Mesendoderm (in vitro differentiated cells): ENCODE results near the gene RRP7A. TPM values are rescaled to one million over a fixed set of nuclear protein-coding genes. Genes with fewer than 3 reads are reported as not detected.
A peak's percentile ranks its signal among the peaks of the same experiment; 100 is the strongest.

Source experiments
- DNase-seq: peaks from one replicate; pipeline ENCODE4 v3.0.0; 2013
- H2AK5ac ChIP-seq: 2 replicates; pipeline ENCODE4 v1.6.1; 2013; ENCODE audit warnings: low read length, inconsistent platforms
- H2BK120ac ChIP-seq: 2 replicates; pipeline ENCODE4 v1.6.1; 2013; ENCODE audit warnings: low read depth, mild to moderate bottlenecking, low read length, moderate library complexity, mixed read lengths
- H2BK15ac ChIP-seq: replicated peaks from 2 replicates; pipeline ENCODE4 v1.6.1; 2013; ENCODE audit warnings: low read depth, mild to moderate bottlenecking, moderate library complexity
- H2BK5ac ChIP-seq: 2 replicates; pipeline ENCODE4 v1.6.1; 2013; ENCODE audit warnings: low read length, inconsistent platforms
- H3K18ac ChIP-seq: 2 replicates; pipeline ENCODE4 v1.6.1; 2013; ENCODE audit warnings: mild to moderate bottlenecking, low read length, mixed read lengths
- H3K23ac ChIP-seq: one replicate; pipeline ENCODE4 v1.6.1; 2013; ENCODE audit warnings: low read length
- H3K27ac ChIP-seq: 2 replicates; pipeline ENCODE4 v1.5.1; 2013; ENCODE audit warnings: low read depth, mild to moderate bottlenecking, inconsistent platforms, low read length, moderate library complexity
- H3K27me3 ChIP-seq: 2 replicates; pipeline ENCODE4 v1.6.1; 2013; ENCODE audit warnings: low read length, control low read depth, mild to moderate bottlenecking, inconsistent platforms; ENCODE audit not compliant: insufficient read depth, poor library complexity
- H3K36me3 ChIP-seq: 2 replicates; pipeline ENCODE4 v1.6.1; 2013; ENCODE audit warnings: low read length, inconsistent platforms; ENCODE audit not compliant: control insufficient read depth, insufficient read depth
- H3K4ac ChIP-seq: one replicate; pipeline ENCODE4 v1.6.1; 2013; ENCODE audit warnings: low read depth, mild to moderate bottlenecking, low read length, moderate library complexity
- H3K4me1 ChIP-seq: 2 replicates; pipeline ENCODE4 v1.6.1; 2013; ENCODE audit warnings: low read depth, low read length, inconsistent platforms; ENCODE audit not compliant: control insufficient read depth
- H3K4me2 ChIP-seq: 2 replicates; pipeline ENCODE4 v1.6.1; 2013; ENCODE audit warnings: low read length
- H3K4me3 ChIP-seq: 2 replicates; pipeline ENCODE4 v1.5.1; 2013; ENCODE audit warnings: mild to moderate bottlenecking, low read length
- H3K56ac ChIP-seq: one replicate; pipeline ENCODE4 v1.6.1; 2013; ENCODE audit warnings: low read length
- H3K79me1 ChIP-seq: 2 replicates; pipeline ENCODE4 v1.6.1; 2013; ENCODE audit warnings: low read length, inconsistent platforms
- H3K79me2 ChIP-seq: 2 replicates; pipeline ENCODE4 v1.6.1; 2013; ENCODE audit warnings: mild to moderate bottlenecking, low read length; ENCODE audit not compliant: control insufficient read depth, insufficient read depth
- H3K9ac ChIP-seq: 2 replicates; pipeline ENCODE4 v1.6.1; 2013; ENCODE audit warnings: low read length, inconsistent platforms
- H4K5ac ChIP-seq: one replicate; pipeline ENCODE4 v1.6.1; 2013; ENCODE audit warnings: low read length
- H4K8ac ChIP-seq: one replicate; pipeline ENCODE4 v1.6.1; 2013; ENCODE audit warnings: low read depth, mild to moderate bottlenecking, control low read depth, low read length, moderate library complexity
- WGBS: extraction: QIAGEN DNeasy Blood & Tissue Kit; methylation state at CpG from one replicate; pipeline ENCODE4 v1.1.7; 2013; ENCODE audit warnings: low lambda C conversion rate, missing lambda C conversion rate; ENCODE audit not compliant: insufficient coverage; ENCODE audit errors: extremely low coverage; 5-methylcytosine and 5-hydroxymethylcytosine counted together
- small RNA-seq: library from polyadenylated mRNA; stranded (forward); fragments of <200 nt; extraction: miRNeasy Mini kit (QIAGEN cat#:217004); gene quantifications from one replicate; pipeline ENCODE3, GENCODE V24; 2013; ENCODE audit not compliant: insufficient read depth

The RRP7A gene

DNA sequence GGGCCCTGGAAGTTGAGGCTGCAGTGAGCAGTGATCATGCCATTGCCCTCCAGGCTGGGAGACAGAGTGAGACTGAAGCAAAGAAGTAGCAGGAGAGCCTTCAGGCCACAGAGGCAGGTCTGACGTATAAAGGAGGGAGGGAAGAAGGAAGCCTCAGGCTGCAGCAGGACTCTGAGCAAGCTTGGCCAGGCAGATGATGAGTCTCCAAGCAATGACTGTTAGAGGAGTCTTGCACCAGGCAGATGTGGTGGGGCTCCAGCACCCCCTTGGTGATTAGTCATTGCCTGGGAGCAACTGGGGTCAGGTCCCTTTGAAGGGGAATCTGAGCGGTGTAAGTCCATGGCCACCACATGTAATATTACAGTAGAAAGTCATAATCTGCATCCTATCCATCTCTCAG is 50.8 kb downstream of the RRP7A start:
- no peaks in the 10 kb centered on the region for H3K36me3 ChIP-seq
- H2BK120ac ChIP-seq: no peak overlapping the region
- no peak overlapping the region for H2BK15ac ChIP-seq
- H3K23ac ChIP-seq: no peak overlapping the region
- H3K27ac ChIP-seq: no peak overlapping the region
- no peaks in the 10 kb centered on the region for H3K27me3 ChIP-seq
- H3K79me2 ChIP-seq: no peaks in the 10 kb centered on the region
- no peak overlapping the region for H3K4me2 ChIP-seq
- no peak overlapping the region for H2BK5ac ChIP-seq
- no peak overlapping the region for H2AK5ac ChIP-seq
- H3K9ac ChIP-seq: no peak overlapping the region
- no peak overlapping the region for H3K56ac ChIP-seq
- H4K5ac ChIP-seq: no peak overlapping the region
- H3K79me1 ChIP-seq: no peaks in the 10 kb centered on the region
- H3K18ac ChIP-seq: no peak overlapping the region
- no CpG with 5 or more reads among the region's 2 CpGs for WGBS
- no peak for DNase-seq
- no peak overlapping the region for H4K8ac ChIP-seq
- H3K4me3 ChIP-seq: no peak overlapping the region
- no peaks in the 10 kb centered on the region for H3K4me1 ChIP-seq
- H3K4ac ChIP-seq: no peak overlapping the region

DNA sequence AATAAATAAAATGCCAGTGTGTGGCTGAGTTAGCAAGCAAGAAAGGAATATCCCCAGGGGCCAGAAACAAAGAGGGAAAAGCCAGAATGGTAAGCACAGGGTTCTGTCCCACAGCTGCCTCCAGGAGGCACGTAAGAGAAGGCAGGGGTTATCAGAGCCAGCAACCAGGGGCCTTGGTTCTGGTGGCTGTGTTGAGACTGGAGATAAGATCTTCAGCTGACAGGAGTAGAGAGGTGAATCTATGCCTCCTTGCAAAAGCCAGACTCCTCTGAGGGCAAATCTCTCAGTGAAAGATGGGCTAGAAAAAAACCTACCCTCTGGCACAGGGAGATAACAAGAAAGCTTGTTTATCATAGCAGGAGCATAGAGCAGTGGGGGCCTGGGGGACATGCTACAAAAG is 57.6 kb downstream of the RRP7A start:
- Histone ChIP-seq H3K36me3 (no peaks in the 10 kb centered on the region), H3K27ac (peak overlapping the region; percentile 19), H3K4me2 (no peak overlapping the region), H2BK15ac (no peak overlapping the region), H3K56ac (no peak overlapping the region), H3K23ac (no peak overlapping the region), H3K4me1 (peaks cover 4% of the 10 kb centered on the region), H3K18ac (no peak overlapping the region), H3K9ac (no peak overlapping the region), H3K4me3 (no peak overlapping the region), H2BK120ac (no peak overlapping the region), H2BK5ac (no peak overlapping the region), H4K5ac (no peak overlapping the region), H3K79me1 (no peaks in the 10 kb centered on the region), H4K8ac (no peak overlapping the region), H3K79me2 (no peaks in the 10 kb centered on the region), H2AK5ac (no peak overlapping the region), H3K4ac (no peak overlapping the region), H3K27me3 (no peaks in the 10 kb centered on the region)
- no CpG with 5 or more reads among the region's 1 CpG for WGBS
- peak; percentile 83 for DNase-seq

DNA sequence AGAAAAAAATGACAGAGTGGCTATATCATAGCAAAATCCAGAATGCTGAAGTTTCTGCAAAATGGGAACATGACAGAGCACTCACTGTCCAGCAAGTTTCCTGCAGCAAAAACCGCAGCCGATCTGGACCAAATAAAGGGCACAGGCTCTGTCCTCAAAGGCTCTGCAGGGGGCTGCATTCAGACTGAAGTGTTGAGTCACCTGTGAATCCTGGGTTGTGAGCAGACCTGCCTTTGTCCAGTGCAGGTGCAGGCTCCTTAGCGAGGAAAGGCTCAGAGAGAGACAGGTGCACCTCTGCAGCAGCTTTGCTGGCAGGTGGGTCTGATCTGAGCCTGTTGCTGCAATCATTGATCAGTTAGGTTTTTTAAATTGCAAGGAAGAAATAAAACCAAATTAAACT is 58.1 kb downstream of the RRP7A start:
- Histone ChIP-seq H3K79me1 (no peaks in the 10 kb centered on the region), H3K79me2 (no peaks in the 10 kb centered on the region), H3K18ac (no peak overlapping the region), H3K27me3 (no peaks in the 10 kb centered on the region), H2BK120ac (no peak overlapping the region), H2BK5ac (no peak overlapping the region), H3K56ac (no peak overlapping the region), H3K9ac (no peak overlapping the region), H3K4me3 (no peak overlapping the region), H4K8ac (no peak overlapping the region), H3K4me2 (no peak overlapping the region), H3K4me1 (peaks cover 4% of the 10 kb centered on the region), H3K36me3 (no peaks in the 10 kb centered on the region), H4K5ac (no peak overlapping the region), H3K27ac (no peak overlapping the region), H2AK5ac (no peak overlapping the region), H2BK15ac (no peak overlapping the region), H3K23ac (no peak overlapping the region), H3K4ac (no peak overlapping the region)
- DNase-seq: no peak
- no CpG with 5 or more reads among the region's 3 CpGs for WGBS

Small RNA genes within 50 kb of the gene (small RNA-seq; reads per million reads assigned to genes)
- not detected for gene RN7SKP80
- gene RNU6-513P: not detected
